ENCODE measurements around the gene CTU2. TPM values are rescaled to one million over a fixed set of nuclear protein-coding genes. Genes with fewer than 3 reads are reported as not detected.

The CTU2 gene
- total and polyA plus RNA-seq, 8 donors, result 1.8 to 53.3 (median 14.8) TPM

DNA sequence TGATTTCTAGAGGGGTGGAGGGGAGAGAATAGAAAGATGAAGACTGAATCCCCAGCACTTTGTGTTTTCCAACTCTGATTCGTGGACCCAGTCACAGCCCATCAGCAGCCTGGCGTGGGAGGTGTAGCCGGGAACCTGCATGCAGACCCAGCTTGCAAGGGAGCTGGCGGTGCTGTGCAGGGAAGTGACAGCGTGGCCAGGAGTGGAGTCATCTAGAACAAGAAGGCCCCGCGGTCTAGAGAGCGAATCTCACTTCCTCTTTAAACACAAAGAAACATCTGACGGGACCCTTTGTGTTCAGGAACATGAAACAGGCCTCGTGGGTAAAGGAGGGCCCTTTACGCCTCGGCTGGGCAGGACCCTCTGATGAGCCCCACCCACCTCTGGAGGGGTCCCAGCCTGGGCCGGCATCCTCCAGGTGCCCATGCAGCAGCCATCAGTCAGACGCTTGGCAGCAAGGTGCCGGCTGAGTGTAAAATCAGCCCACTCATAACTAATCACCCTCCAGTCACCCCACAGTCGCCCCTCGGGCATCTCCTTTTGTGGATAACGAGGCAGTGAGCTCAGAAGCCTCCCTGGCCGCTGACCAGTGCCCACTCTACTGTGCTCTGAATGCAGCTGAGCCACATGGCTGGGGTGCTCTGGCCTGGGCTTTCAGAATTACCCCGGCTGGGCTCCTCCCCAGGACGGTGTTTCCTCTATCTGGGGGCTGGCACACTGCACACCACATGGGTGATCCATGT is 24.4 kb upstream of the CTU2 start:
- no peak for TF ChIP-seq EP300 (IDR thresholded peaks at IDR 0.05)
- TF ChIP-seq, protein P1, sequence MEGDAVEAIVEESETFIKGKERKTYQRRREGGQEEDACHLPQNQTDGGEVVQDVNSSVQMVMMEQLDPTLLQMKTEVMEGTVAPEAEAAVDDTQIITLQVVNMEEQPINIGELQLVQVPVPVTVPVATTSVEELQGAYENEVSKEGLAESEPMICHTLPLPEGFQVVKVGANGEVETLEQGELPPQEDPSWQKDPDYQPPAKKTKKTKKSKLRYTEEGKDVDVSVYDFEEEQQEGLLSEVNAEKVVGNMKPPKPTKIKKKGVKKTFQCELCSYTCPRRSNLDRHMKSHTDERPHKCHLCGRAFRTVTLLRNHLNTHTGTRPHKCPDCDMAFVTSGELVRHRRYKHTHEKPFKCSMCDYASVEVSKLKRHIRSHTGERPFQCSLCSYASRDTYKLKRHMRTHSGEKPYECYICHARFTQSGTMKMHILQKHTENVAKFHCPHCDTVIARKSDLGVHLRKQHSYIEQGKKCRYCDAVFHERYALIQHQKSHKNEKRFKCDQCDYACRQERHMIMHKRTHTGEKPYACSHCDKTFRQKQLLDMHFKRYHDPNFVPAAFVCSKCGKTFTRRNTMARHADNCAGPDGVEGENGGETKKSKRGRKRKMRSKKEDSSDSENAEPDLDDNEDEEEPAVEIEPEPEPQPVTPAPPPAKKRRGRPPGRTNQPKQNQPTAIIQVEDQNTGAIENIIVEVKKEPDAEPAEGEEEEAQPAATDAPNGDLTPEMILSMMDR (IDR thresholded peaks at IDR 0.05), result no peak
- no peak for TF ChIP-seq POLR2A (IDR thresholded peaks at IDR 0.05)
- TF ChIP-seq POLR2AphosphoS5 (IDR thresholded peaks at IDR 0.05), result no peak
- 31 to 56% (median 54%) methylated on average over 19 to 21 of the region's 21 CpGs for WGBS, 5 donors
- Histone ChIP-seq H3K9me3 (no peaks in the 10 kb centered on the region), H3K36me3 (peaks cover 0 to 11% (median 4%) of the 10 kb centered on the region in 4 donors), H3K27me3 (peaks cover 0 to 77% (median 28%) of the 10 kb centered on the region in 3 donors), H3K4me1 (peaks cover 20 to 41% (median 36%) of the 10 kb centered on the region in 4 donors), H3K4me3 (no peak overlapping the region), H3K27ac (peak overlapping the region; percentile 7 to 84 (median 63))
- intact Hi-C loops (cut with DNase I; ENCODE audit: low total_unique reads), result no loop called here
- DNase-seq, result peak; percentile 66 to 69

DNA sequence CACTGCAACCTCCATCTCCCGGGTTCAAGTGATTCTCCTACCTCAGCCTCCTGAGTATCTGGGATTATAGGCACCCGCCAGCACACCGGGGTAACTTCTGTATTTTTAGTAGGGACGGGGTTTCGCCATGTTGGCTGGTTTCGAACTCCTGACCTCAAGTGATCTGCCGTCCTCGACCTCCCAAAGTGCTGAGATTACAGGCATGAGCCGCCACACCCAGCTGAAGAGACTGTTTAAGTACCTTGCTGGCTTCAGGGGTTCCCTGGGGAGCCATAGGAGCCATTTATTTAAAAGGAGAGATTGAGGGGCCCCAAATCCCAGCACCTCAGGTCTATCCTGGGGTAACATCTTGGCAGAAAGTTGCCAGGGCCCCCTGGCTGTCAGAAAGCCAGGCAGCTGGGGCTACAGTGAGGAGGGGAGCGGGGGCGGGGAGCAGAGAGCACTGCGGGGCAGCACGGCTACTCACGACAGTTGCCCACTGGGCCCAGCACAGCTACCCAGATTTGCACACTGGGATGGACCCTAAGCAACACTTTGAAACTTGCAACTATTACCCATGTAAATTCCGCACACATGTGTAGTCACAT is 21.6 kb upstream of the CTU2 start:
- Histone ChIP-seq H3K27ac (peak overlapping the region in 1 of 5 donors; percentile 84), H3K4me3 (peak overlapping the region in 3 of 4 donors; percentile 57 to 70 (median 59)), H3K4me1 (peaks cover 29 to 59% (median 52%) of the 10 kb centered on the region in 4 donors), H3K36me3 (no peaks in the 10 kb centered on the region), H3K27me3 (peaks cover 5 to 85% (median 34%) of the 10 kb centered on the region in 3 donors), H3K9me3 (no peaks in the 10 kb centered on the region)
- intact Hi-C loops (cut with DNase I; ENCODE audit: low total_unique reads), result no loop called here
- WGBS, 5 donors, result 71 to 80% (median 76%) methylated on average over 12 to 15 of the region's 15 CpGs
- TF ChIP-seq POLR2AphosphoS5 (IDR thresholded peaks at IDR 0.05), result no peak
- DNase-seq, result no peak

DNA sequence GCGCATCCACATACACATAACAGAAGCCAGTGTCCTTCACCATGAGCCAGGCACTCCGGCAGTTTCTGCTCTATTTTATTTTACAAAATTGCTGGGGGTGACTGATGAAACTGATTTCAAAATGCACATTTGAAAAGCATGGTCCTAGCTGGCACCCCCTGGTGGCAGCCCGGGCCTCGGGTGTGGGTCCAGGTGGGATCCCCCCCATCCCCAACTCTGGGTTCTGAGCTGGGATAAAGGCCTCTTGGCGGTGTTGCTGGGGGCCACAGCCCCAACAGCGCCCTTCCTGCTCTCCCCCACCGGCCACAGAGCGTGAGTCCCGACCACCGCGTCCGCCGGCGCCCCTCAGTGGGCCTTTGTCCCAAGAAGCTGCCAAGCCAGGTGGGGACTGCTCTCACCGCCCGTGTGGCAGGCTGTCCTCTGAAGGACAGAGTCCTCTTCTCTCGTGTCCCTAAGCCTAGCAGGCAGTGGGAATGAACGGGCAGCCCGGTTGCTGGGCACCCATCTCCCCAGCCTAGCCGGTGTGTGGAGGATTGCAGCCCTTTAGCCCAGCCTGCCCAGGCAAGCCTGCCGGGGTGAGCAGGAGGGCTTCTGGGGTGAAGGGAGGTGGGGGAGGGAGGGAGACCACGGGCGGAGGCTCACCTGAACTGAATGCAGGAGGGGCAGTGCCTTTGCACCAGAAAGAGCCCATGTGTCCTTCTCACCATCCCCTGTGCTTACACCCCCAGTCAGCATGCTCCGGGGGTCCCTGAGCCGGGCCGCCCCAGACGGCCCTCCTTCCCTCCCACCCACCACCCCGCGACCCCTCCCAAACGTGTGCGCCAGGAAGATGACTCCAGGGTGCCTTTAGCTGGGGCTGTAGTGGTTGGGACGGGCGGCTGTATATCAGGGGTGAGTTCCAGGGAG is 20.9 kb upstream of the CTU2 start:
- WGBS, 5 donors, result 4 to 9% (median 5%) methylated on average over 17 to 33 of the region's 33 CpGs
- peaks cover 5 to 90% (median 34%) of the 10 kb centered on the region in 3 donors for H3K27me3 ChIP-seq

DNA sequence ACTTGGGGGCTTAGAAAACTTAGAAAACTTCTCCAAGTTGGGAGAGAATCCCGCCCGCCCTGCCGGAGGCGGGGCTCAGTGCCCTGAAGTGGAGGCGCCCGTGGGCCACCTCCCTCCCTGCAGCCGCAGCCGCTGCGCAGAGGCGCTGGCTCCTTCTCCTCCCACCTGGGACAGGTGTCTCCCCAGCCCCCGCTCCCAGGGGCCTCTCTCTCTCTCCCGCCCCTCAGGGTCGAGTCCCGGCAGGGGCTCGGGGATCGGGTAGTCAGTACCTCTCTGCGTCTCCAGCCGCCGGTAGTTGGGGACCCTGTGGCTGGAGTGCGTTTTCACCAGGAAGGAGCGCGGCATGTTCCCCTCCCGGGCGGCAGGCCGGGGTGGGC is 20.3 kb upstream of the CTU2 start:
- intact Hi-C loops (cut with DNase I; ENCODE audit: low total_unique reads), result no loop called here
- 0 to 1% (median 1%) methylated on average over 7 to 25 of the region's 25 CpGs for WGBS, 5 donors
- Histone ChIP-seq H3K9me3 (no peaks in the 10 kb centered on the region), H3K36me3 (no peaks in the 10 kb centered on the region), H3K4me3 (peak overlapping the region; percentile 55 to 70 (median 58)), H3K4me1 (peaks cover 29 to 57% (median 49%) of the 10 kb centered on the region in 4 donors), H3K27me3 (peaks cover 5 to 90% (median 28%) of the 10 kb centered on the region in 3 donors), H3K27ac (peak overlapping the region; percentile 74 to 84 (median 81))
- peak; percentile 59 to 69 for DNase-seq
- TF ChIP-seq POLR2A (IDR thresholded peaks at IDR 0.05) (no peak), POLR2AphosphoS5 (IDR thresholded peaks at IDR 0.05) (no peak), EP300 (IDR thresholded peaks at IDR 0.05) (no peak)
- TF ChIP-seq, protein P1 (IDR thresholded peaks at IDR 0.05), result no peak

More for the DNA sequence above, 20.9 kb upstream of the CTU2 start:
- Histone ChIP-seq H3K36me3 (no peaks in the 10 kb centered on the region), H3K9me3 (no peaks in the 10 kb centered on the region), H3K4me1 (peaks cover 29 to 59% (median 52%) of the 10 kb centered on the region in 4 donors), H3K27ac (peak overlapping the region; percentile 74 to 84 (median 81)), H3K4me3 (peak overlapping the region; percentile 55 to 70 (median 58))
- intact Hi-C loops (cut with DNase I; ENCODE audit: low total_unique reads), result no loop called here
- DNase-seq, result peak in 1 of 2 donors; percentile 56
- TF ChIP-seq, protein P1 (IDR thresholded peaks at IDR 0.05), result peak in 4 of 7 experiments; percentile 18 to 61 (median 26)
- no peak for TF ChIP-seq POLR2A (IDR thresholded peaks at IDR 0.05)

Data from stomach (tissue), 9 donors.